OCI-LY1 (cell line): Measurements from ENCODE around the gene DDAH1.

Experiments
- EZH2 ChIP-seq: fragments of 200-600 bp; sonication (generic), shearing (Covaris generic); IDR thresholded peaks from 2 replicates; pipeline ENCODE4 v1.8.0; 2017; ENCODE audit warnings: borderline replicate concordance, mixed run types, mild to moderate bottlenecking, antibody characterized with exemption, low read length, moderate library complexity, mixed read lengths
- TF ChIP-seq, protein P1 (sequence below): fragments of 200-600 bp; sonication (generic), shearing (Covaris generic); IDR thresholded peaks from 2 replicates; pipeline ENCODE4 v1.5.1; 2017; ENCODE audit warnings: mild to moderate bottlenecking, antibody characterized with exemption, low read length, moderate library complexity, mixed read lengths

DNA sequence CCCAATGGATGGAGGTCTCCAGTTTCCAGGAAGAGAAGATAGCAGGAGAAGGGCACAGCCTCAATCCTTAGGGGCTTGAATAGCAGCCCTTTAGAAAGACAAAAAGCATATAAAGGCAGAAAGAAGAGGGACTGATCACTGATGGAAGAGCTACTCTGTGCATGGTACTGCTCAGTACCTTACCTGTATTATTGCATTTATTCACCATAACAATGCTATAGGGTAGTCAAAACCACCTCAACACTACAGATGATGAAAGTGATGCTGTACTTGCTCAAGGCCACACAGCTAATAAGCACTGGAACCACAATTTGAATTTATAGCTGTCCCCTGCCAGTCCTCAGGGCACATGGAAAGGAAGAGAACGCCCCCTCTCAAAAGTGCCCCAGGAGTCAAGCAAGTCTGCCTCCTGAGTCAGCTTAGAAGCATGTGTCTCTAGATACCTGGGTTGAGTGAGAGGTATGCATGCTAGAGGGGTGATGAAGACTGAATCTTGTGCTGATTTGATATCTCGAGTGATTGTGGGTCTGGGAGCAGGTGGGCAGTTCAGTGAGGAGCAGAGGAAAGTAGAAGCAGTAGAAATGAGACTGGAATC is 13.6 kb downstream of the DDAH1 start:
- TF ChIP-seq, protein P1, sequence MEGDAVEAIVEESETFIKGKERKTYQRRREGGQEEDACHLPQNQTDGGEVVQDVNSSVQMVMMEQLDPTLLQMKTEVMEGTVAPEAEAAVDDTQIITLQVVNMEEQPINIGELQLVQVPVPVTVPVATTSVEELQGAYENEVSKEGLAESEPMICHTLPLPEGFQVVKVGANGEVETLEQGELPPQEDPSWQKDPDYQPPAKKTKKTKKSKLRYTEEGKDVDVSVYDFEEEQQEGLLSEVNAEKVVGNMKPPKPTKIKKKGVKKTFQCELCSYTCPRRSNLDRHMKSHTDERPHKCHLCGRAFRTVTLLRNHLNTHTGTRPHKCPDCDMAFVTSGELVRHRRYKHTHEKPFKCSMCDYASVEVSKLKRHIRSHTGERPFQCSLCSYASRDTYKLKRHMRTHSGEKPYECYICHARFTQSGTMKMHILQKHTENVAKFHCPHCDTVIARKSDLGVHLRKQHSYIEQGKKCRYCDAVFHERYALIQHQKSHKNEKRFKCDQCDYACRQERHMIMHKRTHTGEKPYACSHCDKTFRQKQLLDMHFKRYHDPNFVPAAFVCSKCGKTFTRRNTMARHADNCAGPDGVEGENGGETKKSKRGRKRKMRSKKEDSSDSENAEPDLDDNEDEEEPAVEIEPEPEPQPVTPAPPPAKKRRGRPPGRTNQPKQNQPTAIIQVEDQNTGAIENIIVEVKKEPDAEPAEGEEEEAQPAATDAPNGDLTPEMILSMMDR, result no peak
- TF ChIP-seq EZH2, result no peak
